Measurements from ENCODE around the gene ACSL6. TPM values are rescaled to one million over a fixed set of nuclear protein-coding genes. Genes with fewer than 3 reads are reported as not detected.

ACSL6 gene
- total RNA-seq, 4 donors from 2014 or later: 0.18 to 1.3 TPM; not detected in 2

GRCh38 chr5:132024789-132025402 is 13.4 kb upstream of the ACSL6 start:
- Histone ChIP-seq H3K27me3 (no peaks in the 10 kb centered on the region), H3K4me1 (no peaks in the 10 kb centered on the region), H3K27ac (no peak overlapping the region), H3K4me3 (no peak overlapping the region), H3K9me3 (no peaks in the 10 kb centered on the region), H3K36me3 (no peaks in the 10 kb centered on the region)
- intact Hi-C loops (cut with DNase I; ENCODE audit: low total_unique reads): no loop called here
- no peak for TF ChIP-seq POLR2A (IDR thresholded peaks at IDR 0.05)
- TF ChIP-seq, protein P1, sequence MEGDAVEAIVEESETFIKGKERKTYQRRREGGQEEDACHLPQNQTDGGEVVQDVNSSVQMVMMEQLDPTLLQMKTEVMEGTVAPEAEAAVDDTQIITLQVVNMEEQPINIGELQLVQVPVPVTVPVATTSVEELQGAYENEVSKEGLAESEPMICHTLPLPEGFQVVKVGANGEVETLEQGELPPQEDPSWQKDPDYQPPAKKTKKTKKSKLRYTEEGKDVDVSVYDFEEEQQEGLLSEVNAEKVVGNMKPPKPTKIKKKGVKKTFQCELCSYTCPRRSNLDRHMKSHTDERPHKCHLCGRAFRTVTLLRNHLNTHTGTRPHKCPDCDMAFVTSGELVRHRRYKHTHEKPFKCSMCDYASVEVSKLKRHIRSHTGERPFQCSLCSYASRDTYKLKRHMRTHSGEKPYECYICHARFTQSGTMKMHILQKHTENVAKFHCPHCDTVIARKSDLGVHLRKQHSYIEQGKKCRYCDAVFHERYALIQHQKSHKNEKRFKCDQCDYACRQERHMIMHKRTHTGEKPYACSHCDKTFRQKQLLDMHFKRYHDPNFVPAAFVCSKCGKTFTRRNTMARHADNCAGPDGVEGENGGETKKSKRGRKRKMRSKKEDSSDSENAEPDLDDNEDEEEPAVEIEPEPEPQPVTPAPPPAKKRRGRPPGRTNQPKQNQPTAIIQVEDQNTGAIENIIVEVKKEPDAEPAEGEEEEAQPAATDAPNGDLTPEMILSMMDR (IDR thresholded peaks at IDR 0.05): no peak
- no peak for DNase-seq

- no peaks in the 10 kb centered on the region for H3K9me3 ChIP-seq
- H3K4me1 ChIP-seq: no peaks in the 10 kb centered on the region
- DNase-seq: no peak
- TF ChIP-seq, protein P1 (IDR thresholded peaks at IDR 0.05): no peak
- TF ChIP-seq POLR2A (IDR thresholded peaks at IDR 0.05): no peak
- H3K4me3 ChIP-seq: no peak overlapping the region
- H3K27ac ChIP-seq: no peak overlapping the region
- H3K27me3 ChIP-seq: no peaks in the 10 kb centered on the region
- intact Hi-C loops (cut with DNase I; ENCODE audit: low total_unique reads): no loop called here
- H3K36me3 ChIP-seq: no peaks in the 10 kb centered on the region
Measured at GRCh38 chr5:132024117-132024435, 12.6 kb upstream of the ACSL6 start.

- intact Hi-C loops (cut with DNase I; ENCODE audit: low total_unique reads): no loop called here
- H3K27me3 ChIP-seq: no peaks in the 10 kb centered on the region
- no peaks in the 10 kb centered on the region for H3K36me3 ChIP-seq
- H3K4me3 ChIP-seq: no peak overlapping the region
- H3K4me1 ChIP-seq: no peaks in the 10 kb centered on the region
- DNase-seq: no peak
- no peak overlapping the region for H3K27ac ChIP-seq
- no peaks in the 10 kb centered on the region for H3K9me3 ChIP-seq
- TF ChIP-seq, protein P1 (IDR thresholded peaks at IDR 0.05): no peak
- TF ChIP-seq POLR2A (IDR thresholded peaks at IDR 0.05): no peak
Measured at GRCh38 chr5:132023258-132024116, 12.0 kb upstream of the ACSL6 start.

GRCh38 chr5:132022737-132023136 is 11.3 kb upstream of the ACSL6 start:
- DNase-seq: no peak
- H3K27me3 ChIP-seq: no peaks in the 10 kb centered on the region
- H3K9me3 ChIP-seq: no peaks in the 10 kb centered on the region
- no peak for TF ChIP-seq POLR2A (IDR thresholded peaks at IDR 0.05)
- TF ChIP-seq, protein P1 (IDR thresholded peaks at IDR 0.05): no peak
- no peaks in the 10 kb centered on the region for H3K4me1 ChIP-seq
- intact Hi-C loops (cut with DNase I; ENCODE audit: low total_unique reads): no loop called here
- H3K27ac ChIP-seq: no peak overlapping the region
- H3K4me3 ChIP-seq: no peak overlapping the region
- H3K36me3 ChIP-seq: no peaks in the 10 kb centered on the region

DNA sequence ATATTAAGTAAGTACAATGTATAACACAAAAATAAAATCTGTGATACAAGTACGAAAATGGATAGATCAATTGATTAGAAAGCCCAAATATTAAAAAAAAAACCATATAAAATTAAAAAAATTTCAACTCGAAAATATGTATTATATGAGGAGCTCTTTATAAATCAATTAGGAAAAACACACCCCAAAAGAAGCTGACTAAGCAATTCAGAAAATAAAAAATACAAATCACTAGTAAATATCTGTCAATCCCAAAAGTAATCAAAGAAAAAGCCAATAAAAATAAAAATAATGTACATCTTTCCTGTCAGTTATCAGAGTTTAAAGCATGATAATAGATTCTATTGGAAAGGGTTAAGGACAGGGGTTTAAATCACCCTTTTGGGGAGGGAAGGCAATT is 10.2 kb upstream of the ACSL6 start:
- TF ChIP-seq POLR2A (IDR thresholded peaks at IDR 0.05): no peak
- TF ChIP-seq, protein P1 (IDR thresholded peaks at IDR 0.05): no peak
- H3K27ac ChIP-seq: no peak overlapping the region
- no peak for DNase-seq
- H3K36me3 ChIP-seq: no peaks in the 10 kb centered on the region
- no peaks in the 10 kb centered on the region for H3K4me1 ChIP-seq
- no peaks in the 10 kb centered on the region for H3K27me3 ChIP-seq
- H3K4me3 ChIP-seq: no peak overlapping the region
- H3K9me3 ChIP-seq: no peaks in the 10 kb centered on the region
- intact Hi-C loops (cut with DNase I; ENCODE audit: low total_unique reads): no loop called here

All from uterus (tissue), 4 donors.